Stimulated activated CD8-positive, alpha-beta memory T cell treated with anti-CD3 and anti-CD28 coated beads, Interleukin-7, amount 100 ng/mL, for 24 hours (primary cell): ENCODE measurements around the gene CATSPERB.
"Not testable (repeated sequence)": the region's sequence is repeated elsewhere in the genome, so short reads cannot be mapped to it uniquely, and the experiment has no call there.

Experiments
- DNase-seq: peaks from one replicate; pipeline ENCODE4 v3.0.0-alpha.2; 2020; ENCODE audit warnings: low read depth

Gene CATSPERB

DNA sequence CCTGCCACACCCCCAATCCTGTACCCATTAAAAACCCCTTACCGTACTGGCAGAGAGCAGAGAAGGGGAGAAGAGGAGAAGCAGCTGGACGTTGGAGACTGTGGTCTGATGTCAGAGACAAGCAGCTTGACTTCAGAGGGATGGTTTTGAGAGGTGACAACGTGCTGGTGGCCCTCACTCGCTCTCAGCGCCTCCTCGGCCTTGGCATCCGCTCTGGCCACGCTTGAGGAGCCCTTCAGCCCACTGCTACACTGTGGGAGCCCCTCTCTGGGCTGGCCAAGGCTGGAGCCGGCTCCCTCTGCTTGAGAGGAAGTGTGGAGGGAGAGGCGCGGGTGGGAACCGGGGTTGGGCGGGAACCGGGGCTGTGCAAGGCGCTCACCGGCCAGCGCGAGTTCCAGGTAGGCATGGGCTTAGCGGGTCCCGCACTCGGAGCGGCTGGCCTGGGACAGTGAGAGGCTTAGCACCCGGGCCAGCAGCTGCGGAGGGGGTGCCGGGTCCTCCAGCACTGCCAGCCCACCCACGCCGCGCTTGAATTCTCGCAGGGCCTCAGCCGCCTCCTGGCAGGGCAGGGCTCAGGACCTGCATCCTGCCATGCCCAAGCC, 154.2 kb downstream of the CATSPERB start:
- DNase-seq: no peak

DNA sequence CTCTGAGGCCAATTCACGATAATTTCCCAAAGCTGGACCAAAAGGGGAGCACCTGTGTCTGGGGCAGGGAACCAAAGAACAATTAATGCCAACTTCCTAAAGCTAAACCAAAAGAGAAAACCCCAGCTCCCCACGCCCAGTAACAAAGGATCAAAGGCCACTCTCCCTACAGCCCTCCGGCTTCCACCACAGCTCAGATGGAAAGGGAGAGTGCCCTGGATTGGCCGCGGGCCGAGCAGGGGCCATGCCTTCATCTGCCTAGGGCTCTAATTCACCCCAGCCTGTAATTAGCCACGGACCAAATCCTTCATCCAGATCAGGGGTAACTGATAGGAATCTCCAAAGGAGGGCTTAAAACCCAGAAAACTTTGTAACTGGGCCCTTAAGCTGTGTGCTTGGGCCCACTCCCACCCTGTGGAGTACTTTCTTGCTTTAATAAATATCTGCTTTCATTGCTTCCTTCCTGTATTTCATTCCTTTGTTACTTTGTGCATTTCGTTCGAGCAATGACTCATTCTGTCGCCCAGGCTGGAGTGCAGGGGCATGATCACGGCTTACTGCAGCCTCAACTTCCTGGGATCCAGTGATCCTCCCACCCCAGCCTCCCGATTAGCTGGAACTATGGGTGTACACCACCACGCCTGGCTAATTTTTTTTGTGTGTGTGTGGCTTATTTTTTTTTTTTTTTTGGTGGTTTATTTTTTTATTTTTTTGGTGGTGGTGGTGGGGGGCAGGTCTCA, 156.2 kb downstream of the CATSPERB start:
- DNase-seq: no peak

DNA sequence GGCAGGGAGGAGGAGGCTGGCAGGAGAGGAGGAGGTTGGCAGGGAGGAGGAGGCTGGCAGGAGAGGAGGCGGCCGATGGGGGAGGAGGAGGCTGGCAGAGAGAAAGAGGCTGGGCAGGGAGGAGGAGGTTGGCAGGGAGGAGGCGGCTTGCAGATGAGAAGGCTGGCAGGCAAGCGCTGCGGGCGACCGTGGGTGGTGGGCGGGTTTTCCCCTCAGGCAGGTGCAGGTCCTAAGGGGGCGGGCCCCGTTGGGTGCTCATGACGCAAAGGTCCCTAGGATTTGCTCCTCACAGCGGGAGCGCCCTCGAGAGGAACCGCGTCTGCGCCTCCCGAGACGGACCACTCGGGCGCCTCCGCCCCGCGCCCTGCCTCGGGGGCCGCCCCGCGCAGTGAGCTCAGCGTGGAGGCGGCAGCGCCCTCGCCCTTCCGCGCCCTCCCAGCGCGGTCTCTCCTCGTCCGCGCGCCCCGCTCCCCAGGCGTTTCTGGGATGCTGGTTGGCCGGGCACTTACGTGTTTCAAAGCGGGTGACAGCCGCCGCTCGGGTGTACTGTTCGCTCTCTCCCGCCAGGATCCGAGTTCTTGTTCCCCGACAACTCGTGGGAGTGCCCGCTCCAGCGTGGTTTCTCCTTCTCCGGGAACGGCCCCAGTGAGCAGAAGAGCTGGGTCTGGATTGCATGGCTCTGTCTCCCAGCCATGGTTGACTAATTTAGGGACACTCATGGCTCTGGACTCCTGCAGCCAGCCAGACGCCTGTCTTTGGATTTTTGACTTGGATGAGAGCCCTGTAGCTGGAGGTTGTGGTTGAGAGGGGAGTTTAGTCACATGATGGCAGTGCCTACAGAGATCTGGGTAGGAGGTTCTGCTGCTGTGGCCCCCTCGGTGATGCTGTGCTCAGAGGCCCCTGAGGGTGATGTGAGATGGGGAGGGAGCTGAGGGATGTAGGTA, 157.7 kb downstream of the CATSPERB start:
- peak; percentile 74 for DNase-seq

DNA sequence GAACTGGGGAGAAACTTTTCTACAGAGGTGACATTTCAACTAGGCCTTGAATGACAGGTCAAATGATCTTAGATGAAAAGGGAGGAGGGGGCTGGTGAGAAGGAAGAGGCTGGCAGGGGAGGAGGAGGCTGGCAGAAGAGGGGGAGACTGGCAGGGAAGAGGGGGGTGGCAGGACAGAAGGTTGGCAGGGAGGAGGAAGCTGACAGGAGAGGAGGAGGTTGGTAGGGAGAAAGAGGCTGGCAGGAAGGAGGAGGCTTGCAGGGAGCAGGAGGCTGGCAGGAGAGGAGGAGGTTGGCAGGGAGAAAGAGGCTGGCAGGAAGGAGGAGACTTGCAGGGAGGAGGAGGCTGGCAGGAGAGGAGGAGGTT, 158.4 kb downstream of the CATSPERB start:
- no peak for DNase-seq

DNA sequence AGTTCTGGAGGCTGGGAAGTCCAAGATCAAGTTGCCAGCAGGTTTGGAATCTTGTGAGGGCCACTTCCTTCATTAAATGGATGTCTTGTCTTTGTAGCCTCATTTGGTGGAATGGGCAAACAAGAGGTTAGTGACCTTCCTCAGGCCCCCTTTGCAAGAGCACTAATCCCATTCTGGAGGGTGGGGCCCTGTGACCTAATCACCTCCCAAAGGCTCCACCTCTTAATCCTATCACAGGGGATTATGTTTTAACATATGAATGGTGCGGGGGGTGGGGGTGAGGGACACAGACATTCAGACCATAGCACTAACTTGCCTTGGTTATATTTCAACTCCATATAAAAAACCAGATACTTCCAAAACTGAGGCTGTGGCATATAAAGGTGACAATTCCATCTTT, 161.9 kb downstream of the CATSPERB start:
- DNase-seq: no peak

DNA sequence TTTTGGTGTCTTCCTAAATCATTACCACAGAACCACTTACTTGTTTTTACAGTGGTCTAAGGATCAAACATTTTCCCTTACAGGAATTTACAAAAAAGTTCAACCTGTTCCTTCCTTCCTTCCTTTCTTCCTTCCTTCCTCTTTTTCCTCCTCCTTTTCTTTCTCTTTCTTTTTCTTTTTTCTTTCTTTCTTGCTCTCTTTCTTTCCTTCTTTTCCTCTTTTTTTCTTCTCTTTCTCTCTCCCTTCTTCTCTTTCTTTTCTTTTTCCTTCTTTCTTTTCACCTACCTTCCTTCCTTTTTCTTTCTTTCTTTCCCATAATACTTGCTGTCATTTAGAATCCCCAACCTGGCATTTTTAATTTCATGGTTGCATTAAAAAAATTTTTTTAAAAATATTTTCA, 162.6 kb downstream of the CATSPERB start:
- no peak for DNase-seq

DNA sequence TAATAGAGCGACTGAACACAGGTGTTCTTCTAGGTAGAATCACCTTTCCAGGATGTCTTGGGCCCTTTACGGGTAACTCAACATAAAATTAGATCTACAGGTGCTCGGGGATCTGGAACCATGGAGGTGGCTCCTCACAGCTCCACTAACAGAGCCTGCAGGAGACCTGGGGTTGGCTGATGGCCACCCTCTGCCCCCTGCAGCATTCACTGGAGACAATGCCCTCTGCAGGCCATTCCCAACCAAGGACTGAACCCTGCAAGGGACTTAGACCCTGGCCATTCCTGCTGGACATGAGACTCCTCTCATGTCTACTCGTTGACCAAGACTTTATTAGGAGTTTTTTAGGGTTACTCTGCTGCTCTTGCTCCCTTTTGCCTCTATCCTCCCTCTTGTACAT, 163.3 kb downstream of the CATSPERB start:
- DNase-seq: no peak

DNA sequence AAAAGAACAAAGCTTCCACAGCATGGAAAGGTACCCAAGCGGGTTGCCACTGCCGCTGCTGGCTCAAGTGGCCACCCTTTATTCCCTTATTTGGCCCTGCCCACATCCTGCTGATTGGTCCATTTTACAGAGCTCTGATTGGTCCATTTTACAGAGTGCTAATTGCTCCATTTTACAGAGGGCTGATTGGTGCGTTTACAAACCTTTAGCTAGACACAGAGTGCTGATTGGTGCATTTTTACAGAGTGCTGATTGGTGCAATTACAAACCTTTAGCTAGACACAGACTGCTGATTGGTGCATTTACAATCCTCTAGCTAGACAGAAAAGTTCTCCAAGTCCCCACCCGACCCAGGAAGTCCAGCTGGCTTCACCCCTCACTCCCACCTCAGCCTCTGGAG, 164.1 kb downstream of the CATSPERB start:
- not testable (repeated sequence) for DNase-seq

DNA sequence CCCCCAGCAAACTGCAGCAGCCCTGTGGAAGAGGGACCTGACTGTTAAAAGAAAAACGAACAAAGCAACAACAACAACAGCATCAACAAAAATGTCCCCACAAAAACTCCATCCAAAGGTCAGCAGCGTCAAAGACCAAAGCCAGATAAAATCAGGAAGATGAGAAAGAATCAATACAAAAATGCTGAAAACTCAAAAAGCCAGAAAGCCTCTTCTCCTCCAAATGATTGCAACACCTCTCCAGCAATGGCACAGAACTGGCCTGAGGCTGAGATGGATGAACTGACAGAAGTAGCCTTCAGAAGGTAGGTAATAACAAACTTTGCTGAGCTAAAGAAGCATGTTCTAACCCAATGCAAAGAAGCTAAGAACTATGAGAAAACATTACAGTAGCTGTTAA, 176.4 kb downstream of the CATSPERB start:
- DNase-seq: no peak

DNA sequence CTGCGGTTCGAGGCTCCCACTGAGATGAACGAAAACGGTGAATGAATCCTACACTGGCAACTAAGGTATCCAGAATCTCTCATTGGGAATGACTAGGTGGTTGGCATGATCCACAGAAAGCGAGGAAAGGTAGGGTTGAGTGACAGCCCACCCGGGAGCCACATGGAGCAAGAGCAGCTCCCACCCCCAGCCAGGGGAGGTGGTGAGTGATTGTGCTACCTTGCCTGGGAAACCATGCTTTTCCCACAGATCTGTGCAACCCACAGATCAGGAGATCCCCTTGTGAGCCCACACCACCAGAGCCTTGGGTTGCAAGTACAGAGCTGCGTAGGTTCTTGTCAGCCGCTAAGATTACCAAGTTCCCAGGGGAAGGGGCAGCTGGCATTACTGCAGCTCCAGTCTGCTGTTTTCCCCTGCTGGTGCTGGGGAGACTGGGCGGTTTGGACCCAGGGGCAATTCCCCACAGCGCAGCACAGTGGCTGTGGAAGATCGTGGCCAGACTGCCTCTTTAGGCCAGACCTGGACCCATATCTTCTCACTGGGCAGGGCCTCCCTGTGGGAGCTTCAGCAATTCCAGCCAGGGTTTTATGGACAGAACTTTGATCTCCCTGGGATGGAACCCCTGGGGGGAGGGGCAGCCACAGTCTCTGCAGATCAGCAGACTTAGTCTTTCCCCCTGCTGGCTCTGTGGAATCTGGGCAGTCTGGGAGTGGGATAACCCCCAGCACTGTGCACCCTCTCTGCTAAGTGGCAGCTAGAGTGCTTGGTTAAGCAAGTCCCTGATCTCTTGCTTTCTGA, 177.2 kb downstream of the CATSPERB start:
- no peak for DNase-seq

DNA sequence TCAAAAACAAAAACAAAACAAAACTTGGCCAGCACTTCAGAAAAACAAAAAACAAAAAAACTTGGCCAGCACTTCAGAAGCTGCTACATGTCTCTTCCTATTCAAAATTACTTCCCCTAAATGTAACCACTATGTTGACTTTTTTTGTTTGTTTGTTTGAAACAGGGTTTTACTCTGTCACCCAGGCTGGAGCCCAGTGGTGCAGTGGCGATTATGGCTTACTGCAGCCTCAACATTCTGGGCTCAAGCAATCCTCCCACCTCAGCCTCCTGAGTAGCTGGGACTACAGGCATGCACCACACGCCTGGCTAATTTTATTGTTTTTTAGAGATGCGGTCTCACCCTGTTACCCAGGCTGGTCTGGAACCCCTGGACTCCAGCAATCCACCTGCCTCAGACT, 183.8 kb downstream of the CATSPERB start:
- DNase-seq: no peak

DNA sequence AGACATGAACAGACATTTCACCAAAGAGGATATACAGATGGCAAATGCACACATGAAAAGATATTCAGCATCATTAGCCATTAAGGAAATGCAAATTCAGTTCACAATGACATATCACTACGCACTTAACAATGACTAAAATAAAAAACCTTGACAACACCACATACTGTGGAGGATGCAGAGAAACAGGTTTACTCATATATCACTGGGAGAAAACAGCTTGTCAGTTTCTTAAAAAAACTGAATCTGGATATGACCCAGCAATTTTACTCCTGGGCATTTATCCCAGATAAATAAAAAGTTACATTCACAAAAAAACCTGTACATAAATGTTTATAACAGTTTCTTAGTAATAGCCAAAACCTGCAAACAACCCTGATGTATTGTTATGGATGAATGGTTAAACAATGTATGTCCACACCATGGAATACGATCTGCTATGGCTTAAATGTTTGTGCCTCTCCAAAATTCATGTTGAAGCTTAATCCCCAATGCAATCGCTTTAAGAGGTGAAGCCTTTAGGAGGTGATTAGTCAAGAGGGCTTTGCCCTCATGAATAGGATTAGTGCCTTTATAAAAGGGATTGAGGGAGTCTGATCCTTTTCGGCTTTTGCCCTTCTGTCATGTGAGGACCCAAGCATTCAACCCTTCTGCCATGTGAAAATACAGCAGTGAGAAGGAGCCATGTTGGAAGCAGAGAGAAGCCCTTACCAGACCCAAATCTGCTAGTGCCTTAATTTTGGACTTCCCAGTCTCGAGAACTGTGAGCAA, 185.8 kb downstream of the CATSPERB start:
- no peak for DNase-seq

DNA sequence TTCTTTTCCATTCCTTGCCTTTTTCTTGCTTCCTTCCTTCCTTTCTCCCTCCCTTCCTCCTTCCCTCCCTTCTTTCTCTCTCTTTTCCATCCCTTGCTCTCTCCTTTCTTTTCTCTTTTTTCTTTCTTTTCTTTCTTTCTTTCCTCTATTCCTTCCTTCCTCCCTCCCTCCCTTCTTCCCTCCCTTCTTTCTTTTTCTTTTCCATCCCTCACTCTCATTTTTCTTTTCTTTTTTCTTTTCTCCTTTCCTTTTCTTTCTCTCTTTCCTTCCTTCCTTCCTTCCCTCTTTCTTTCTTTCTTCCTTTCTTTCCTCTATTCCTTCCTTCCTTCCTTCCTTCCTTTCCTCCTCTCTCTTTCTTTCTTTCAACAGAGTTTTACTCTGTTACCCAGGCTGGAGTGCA, 186.7 kb downstream of the CATSPERB start:
- DNase-seq: no peak

DNA sequence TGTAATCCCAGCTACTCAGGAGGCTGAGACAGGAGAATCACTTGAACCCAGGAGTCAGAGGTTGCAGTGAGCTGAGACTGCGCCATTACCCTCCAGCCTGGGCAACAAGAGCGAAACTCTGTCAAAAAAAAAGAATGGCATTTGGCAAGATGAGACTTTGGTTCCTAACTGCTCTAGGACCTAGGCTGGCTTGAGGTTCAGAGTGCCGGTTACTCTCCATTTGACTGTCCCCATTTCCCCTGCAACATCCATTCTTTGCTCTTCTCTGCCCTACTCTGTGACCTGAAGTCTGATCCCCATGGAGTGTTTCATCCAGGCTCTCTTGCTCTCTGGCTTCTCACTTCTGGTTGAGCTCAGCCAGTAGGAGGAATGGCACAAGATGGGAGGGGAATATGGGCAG, 195.6 kb downstream of the CATSPERB start:
- DNase-seq: no peak

DNA sequence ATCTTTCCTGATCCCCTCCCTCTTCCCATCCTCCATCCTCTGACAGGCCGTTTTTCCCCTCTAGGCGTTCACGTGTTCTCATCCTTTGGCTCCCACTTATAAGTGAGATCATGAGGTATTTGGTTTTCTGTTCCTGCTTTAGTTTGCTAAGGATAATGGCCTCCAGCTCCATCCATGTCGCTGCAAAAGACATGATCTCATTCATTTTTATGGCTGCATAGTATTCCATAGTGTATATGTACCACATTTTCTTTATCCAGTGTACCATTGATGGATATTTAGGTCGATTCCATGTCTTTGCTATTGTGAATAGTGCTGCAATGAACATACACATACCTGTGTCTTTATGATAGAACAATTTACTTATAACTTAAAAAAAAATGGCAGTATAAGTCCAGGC, 197.8 kb downstream of the CATSPERB start:
- not testable (repeated sequence) for DNase-seq

DNA sequence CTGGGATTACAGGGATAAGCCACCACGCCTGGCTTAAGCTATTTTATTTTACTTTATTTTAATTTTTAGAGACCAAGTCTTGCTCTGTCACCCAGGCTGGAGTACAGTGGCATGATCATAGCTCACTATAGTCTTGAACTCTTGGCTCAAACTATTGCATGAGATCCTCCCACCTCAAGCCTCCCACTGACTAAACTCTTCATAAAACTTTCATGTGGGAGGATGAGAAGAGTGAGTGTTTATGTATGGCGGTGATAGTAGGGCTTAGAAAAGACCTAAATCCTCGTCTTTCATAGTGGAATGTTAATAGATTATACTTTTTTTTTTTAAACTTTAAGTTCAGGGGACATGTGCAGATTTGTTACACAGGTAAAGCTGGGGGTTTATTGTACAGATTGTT, 198.3 kb downstream of the CATSPERB start:
- DNase-seq: no peak
